Stimulated activated naive CD8-positive, alpha-beta T cell treated with anti-CD3 and anti-CD28 coated beads, Interleukin-15, amount 100 ng/mL, for 72 hours (primary cell): ENCODE data around the gene SLC39A11.
"Not testable (repeated sequence)": the region's sequence is repeated elsewhere in the genome, so short reads cannot be mapped to it uniquely, and the experiment has no call there.

Source experiments
- ATAC-seq: fragments of 150-1000 bp; cut with Tn5 transposase; 2 replicates; pipeline ENCODE4 v1.10.0; 2021; ENCODE audit warnings: mild to moderate bottlenecking, moderate library complexity
- DNase-seq, 2 donors: peaks; one replicate each; pipeline ENCODE4 v3.0.0; 2021 to 2022
- H3K27ac Mint-ChIP-seq, 2 donors: one replicate each; pipeline ENCODE4 v1.8.0; 2022; ENCODE audit warnings: mild to moderate bottlenecking in 2 of 2, mixed read lengths in 2 of 2, moderate library complexity in 2 of 2
- H3K27me3 Mint-ChIP-seq: one replicate; pipeline ENCODE4 v1.8.0; 2022; ENCODE audit warnings: mixed read lengths
- H3K4me1 Mint-ChIP-seq: one replicate; pipeline ENCODE4 v1.8.0; 2022; ENCODE audit warnings: mild to moderate bottlenecking, mixed read lengths
- H3K4me3 Mint-ChIP-seq, 2 donors: one replicate each; pipeline ENCODE4 v1.8.0; 2022; ENCODE audit warnings: mild to moderate bottlenecking in 2 of 2, mixed read lengths in 2 of 2, moderate library complexity in 1 of 2
- H3K9me3 Mint-ChIP-seq, 2 donors: one replicate each; pipeline ENCODE4 v1.8.0; 2022; ENCODE audit warnings: mixed read lengths in 2 of 2

SLC39A11 gene

DNA sequence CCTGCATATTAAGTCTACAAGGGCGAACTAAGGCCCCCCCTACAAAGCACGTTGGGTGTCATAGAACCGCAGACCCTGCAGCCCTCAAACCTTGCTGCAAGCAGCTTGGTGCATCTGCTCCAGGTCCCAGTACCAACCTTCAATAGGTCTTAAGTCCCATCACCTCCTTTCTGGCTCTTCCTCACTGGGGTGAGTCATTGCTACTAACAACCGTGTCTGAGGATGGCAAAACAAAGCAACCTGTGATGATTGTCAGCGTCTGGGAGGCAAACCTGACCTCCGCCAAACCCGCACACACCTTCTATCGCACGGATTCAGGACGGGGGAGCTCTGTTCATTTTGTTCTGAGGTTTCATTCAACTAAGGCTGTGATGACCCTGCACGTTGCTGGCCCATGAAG lies 138.9 kb downstream of the SLC39A11 start:
- Mint-ChIP-seq H3K27ac (no peak overlapping the region), H3K4me3 (no peak overlapping the region), H3K27me3 (no peaks in the 10 kb centered on the region), H3K9me3 (no peaks in the 10 kb centered on the region), H3K4me1 (peaks cover 12% of the 10 kb centered on the region)
- no peak for ATAC-seq
- no peak for DNase-seq

DNA sequence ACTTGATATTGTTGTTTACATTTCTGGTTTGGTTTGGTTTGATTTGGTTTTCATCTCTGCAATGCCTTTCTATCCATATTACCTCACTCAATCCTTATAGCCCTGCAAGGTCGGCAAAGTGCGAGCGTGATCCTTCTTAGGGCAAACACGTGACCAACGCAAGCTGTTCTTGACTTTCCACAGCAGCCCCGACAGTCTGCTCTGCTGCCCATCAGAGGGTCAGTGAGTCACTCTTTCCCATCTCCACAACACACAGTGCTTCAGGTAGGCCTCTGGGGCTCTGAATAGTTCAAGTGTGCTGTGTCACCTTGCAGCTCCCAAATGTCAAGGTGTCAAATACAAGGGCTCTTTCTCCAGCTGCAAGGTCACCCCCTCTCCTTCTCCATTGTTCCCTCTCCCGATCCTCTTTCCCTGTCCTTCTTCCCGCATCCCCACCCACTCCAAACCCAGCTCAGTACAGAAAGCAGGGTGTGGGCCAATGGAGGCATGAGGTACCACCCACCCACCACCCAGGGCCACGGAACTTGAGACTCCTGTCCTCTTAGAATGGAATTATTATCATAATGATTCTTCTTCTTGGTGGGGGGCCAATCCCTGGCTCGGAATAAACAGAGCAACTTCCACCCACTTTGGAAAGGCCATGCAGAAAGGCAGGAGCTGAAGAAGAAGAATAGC lies 139.7 kb downstream of the SLC39A11 start:
- ATAC-seq: no peak
- Mint-ChIP-seq H3K27ac (peak overlapping the region in 1 of 2 donors; percentile 29), H3K9me3 (no peaks in the 10 kb centered on the region)

DNA sequence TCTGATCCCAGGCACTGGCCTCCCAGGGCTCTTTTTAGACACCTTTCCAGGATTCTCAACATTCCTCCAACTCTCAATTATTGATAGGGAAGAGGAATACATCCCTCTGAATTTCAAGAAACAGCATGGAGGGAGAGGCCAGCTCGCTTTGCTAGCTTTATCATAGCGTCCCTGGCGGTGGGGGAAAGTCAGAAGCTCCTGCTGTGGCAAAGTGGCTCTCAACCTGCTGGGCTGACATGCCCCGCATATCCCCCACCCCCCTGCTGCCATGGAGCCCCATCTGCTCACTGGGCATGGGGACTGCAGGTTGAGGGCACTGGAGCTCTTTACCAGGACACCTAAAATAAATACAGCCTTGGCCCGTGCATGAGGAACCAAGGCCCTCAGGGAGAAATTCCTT lies 140.3 kb downstream of the SLC39A11 start:
- Mint-ChIP-seq H3K4me1 (peaks cover 12% of the 10 kb centered on the region), H3K27me3 (no peaks in the 10 kb centered on the region), H3K9me3 (no peaks in the 10 kb centered on the region), H3K4me3 (no peak overlapping the region), H3K27ac (no peak overlapping the region)
- ATAC-seq: no peak
- no peak for DNase-seq

More for the DNA sequence above, 139.7 kb downstream of the SLC39A11 start:
- Mint-ChIP-seq H3K4me1 (peaks cover 12% of the 10 kb centered on the region), H3K4me3 (no peak overlapping the region), H3K27me3 (no peaks in the 10 kb centered on the region)
- no peak for DNase-seq

DNA sequence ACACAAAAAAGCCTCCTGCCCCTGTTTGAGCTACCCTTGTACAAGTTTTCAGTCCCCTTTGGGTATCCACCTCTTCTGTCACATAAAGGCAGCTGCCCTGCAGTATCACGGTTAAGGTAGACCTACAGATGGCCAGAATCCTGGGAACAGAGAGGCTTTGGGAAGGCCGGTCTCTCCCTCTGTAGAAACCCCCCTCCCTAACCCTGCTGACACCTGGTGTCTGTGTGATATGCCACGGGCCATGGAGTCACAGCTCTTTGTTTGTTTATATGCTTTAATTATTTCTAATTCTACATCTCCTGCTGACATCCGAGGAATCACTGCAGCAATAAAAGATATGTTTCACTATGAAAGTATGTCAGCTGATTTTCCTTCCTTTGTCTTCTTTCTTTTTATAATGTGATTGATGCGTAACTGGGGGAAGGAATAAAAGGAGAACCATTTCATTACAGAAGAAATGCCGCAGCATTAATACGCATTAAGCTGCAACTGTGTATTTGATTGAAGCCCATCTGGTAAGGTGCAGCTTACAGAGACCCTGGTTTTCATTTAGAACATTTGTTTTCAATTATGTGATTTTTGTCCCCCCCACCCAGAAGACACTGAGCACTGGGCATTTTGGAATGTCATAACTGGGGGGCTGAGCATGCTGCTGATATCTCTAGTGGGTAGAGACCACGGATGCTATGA lies 142.1 kb downstream of the SLC39A11 start:
- Mint-ChIP-seq H3K4me1 (peaks cover 18% of the 10 kb centered on the region), H3K27me3 (no peaks in the 10 kb centered on the region), H3K4me3 (no peak overlapping the region), H3K27ac (peak overlapping the region; percentile 48 to 50), H3K9me3 (no peaks in the 10 kb centered on the region)
- DNase-seq (no peak), ATAC-seq (no peak)

DNA sequence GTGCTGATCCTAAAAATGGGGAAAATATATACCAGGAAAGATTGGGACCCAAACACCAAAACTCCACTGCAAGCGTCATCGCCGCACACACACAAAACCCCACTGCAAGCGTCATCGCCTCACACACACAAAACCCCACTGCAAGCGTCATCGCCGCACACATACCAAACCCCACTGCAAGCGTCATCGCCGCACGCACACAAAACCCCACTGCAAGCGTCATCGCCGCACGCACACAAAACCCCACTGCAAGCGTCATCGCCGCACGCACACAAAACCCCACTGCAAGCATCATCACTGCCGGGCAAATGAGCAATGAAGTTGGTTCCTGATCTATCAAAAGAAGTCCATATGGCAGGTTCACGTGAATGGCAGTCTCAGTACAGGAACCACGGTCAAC lies 144.4 kb downstream of the SLC39A11 start:
- no peak overlapping the region for H3K4me3 Mint-ChIP-seq
- no peak for ATAC-seq
- DNase-seq: no peak
- H3K9me3 Mint-ChIP-seq: no peaks in the 10 kb centered on the region
- H3K27me3 Mint-ChIP-seq: no peaks in the 10 kb centered on the region
- H3K4me1 Mint-ChIP-seq: peaks cover 14% of the 10 kb centered on the region
- no peak overlapping the region for H3K27ac Mint-ChIP-seq

DNA sequence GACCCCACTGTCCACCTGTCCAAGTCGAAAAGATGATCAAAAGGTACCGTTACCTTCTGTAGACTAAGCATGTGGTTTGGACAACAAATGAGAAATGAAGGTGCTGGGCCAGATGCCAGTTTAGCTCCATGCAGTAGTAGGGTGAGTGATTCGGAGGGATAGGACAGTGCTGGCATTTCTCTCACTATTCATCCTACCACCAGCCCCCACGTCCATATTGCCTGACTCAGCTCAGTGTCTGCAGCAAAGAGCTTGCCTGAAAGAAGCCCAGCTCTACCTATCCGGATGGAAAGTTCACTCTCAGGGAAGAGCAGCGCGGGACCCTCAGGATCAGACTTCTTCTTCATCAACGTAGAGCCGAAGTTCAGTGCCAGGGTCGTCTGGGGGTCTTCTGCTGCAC lies 145.0 kb downstream of the SLC39A11 start:
- Mint-ChIP-seq H3K27me3 (no peaks in the 10 kb centered on the region), H3K4me3 (no peak overlapping the region), H3K9me3 (no peaks in the 10 kb centered on the region), H3K4me1 (peaks cover 8% of the 10 kb centered on the region), H3K27ac (no peak overlapping the region)
- no peak for ATAC-seq
- DNase-seq: no peak

DNA sequence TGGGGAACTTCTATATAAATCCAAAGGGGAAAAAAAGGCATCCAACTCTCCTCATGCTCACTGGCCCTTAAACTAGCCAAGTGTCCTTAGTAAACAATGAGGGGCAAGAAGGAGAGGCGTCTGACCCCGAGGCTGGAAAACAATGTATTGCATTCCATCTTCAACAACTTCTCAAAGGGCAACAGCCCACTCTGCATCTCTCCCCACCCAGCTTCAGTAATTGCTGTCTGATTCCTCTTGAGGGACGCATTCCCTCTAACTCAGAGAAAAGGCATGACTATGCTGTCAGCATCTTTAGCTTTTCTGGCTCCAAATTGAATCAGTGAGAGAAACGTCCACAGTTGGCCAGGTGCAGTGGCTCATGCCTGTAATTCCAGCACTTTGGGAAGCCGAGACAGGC lies 145.8 kb downstream of the SLC39A11 start:
- DNase-seq (no peak), ATAC-seq (no peak)
- Mint-ChIP-seq H3K4me1 (peaks cover 6% of the 10 kb centered on the region), H3K27me3 (no peaks in the 10 kb centered on the region), H3K27ac (no peak overlapping the region), H3K4me3 (no peak overlapping the region), H3K9me3 (no peaks in the 10 kb centered on the region)

DNA sequence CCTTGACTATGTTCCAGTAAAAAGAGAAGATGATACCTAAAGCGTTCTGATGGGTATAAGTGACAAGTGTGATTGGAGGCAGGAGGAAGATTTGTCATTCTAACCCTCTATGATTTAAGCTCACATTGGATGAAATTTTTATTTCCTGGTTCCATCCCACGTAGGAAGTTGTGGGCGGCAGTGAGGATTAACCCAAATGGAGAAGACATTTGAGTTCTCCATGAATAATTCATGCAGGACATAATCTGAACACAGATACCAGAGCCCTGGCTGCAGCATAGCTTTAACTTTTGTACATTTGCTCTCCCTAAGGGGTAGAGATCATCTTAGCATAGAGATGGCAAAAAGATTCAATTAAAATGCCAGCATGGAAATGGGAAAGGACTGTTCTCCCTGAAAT lies 146.3 kb downstream of the SLC39A11 start:
- DNase-seq (no peak), ATAC-seq (no peak)
- peak overlapping the region; percentile 34 to 82 for H3K27ac Mint-ChIP-seq
- H3K9me3 Mint-ChIP-seq: no peaks in the 10 kb centered on the region
- peaks cover 6% of the 10 kb centered on the region for H3K4me1 Mint-ChIP-seq
- no peaks in the 10 kb centered on the region for H3K27me3 Mint-ChIP-seq
- no peak overlapping the region for H3K4me3 Mint-ChIP-seq

DNA sequence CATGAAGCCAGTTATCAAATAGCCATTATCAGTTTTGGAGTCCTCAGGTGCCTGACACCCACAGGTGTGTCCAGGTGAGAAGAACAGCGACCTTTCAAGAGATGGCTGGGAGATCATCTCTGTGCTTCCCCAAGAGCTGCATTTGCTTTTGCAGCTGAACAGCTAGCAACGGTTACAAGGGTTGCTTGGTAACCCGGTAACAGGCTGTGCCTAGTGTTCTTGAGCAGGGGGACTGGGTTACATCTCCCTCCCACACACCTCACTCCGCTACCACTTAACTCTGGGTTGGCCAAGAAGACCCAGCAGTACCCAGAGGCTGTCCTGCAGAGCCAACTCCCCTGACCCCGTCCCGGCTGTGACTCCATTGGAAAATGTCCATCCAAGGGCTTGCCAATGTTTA lies 147.0 kb downstream of the SLC39A11 start:
- H3K27ac Mint-ChIP-seq: no peak overlapping the region
- no peaks in the 10 kb centered on the region for H3K27me3 Mint-ChIP-seq
- DNase-seq (no peak), ATAC-seq (no peak)
- H3K9me3 Mint-ChIP-seq: no peaks in the 10 kb centered on the region
- peaks cover 6% of the 10 kb centered on the region for H3K4me1 Mint-ChIP-seq
- no peak overlapping the region for H3K4me3 Mint-ChIP-seq

DNA sequence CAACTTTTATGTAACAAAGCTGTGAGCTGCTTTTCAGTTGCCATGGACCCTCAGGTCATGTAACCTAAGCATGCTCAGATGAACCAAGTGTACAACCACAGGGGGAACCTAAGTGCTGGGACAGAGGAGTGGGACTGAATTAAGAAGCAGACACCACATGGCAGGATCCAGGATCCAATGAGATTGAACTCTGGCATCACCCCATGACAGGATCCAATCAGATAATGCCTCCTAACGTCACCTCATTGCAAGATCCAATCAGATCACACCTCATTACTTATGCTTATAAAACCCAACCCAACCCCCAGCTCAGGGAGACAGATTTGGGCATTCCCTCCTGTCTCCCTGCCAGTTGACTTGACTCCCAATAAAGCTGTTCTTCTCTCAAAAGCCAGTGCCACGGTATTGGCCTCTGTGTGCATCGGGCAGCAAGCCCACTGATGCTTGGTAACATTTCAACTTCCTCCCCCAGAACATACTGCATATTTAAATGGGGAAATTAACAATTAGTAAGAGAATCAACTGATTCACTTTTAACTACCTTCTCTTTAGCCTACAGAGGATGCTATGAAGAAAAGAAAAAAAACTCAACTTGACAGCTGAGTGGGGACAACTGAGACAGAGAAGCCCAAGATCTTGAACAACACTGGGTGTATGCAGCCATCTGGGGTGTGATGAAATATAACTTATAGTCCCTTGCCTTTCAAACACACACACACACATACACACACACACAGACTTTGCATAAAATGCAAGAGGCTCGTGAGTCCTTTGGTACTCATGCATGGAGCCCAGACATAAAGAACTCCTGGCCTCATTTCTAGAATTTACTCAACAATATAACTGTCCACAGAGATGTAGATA lies 148.4 kb downstream of the SLC39A11 start:
- Mint-ChIP-seq H3K9me3 (no peaks in the 10 kb centered on the region), H3K27ac (no peak overlapping the region), H3K4me1 (peaks cover 6% of the 10 kb centered on the region), H3K27me3 (no peaks in the 10 kb centered on the region), H3K4me3 (no peak overlapping the region)
- no peak for DNase-seq
- no peak for ATAC-seq

DNA sequence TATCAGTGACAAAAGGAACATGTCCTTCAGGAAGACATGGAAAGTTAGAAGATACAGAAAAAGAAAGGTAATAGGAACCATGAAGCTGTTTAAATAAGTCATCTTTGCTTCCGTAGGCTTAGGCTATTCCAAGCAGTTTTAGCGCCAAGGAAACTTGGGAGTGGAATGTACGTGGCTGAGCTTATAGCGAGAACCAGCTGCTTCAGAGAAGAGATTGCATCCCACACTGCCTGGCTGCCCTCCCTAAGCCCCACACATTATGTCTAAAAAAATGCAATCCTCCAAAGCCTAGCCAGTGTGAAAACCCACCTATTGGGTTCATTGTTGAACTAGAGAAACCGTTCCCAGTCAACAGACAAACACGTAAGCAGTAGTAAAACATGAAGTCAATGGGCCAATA lies 149.9 kb downstream of the SLC39A11 start:
- no peak overlapping the region for H3K4me3 Mint-ChIP-seq
- ATAC-seq (no peak), DNase-seq (no peak)
- H3K27me3 Mint-ChIP-seq: no peaks in the 10 kb centered on the region
- H3K9me3 Mint-ChIP-seq: no peaks in the 10 kb centered on the region
- H3K27ac Mint-ChIP-seq: peak overlapping the region in 1 of 2 donors; percentile 2
- peaks cover 6% of the 10 kb centered on the region for H3K4me1 Mint-ChIP-seq

DNA sequence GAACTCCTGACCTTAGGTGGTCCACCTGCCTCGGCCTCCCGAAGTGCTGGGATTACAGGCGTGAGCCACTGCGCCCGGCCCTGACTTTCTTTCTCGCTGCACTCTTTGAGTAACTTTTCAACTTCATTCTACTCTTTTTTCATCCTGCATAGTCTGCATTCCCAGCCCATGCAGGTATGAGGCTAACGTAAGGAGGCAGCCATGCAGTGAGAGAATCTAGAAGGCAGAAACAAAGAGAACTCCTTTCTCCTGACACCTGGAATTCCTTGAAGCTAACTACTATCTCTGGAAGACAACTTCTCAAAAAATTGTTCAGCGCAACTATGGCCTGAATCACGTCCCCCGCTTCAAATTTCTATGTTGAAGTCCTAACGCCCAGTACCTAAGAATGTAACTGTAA lies 152.0 kb downstream of the SLC39A11 start:
- Mint-ChIP-seq H3K27me3 (no peaks in the 10 kb centered on the region), H3K27ac (no peak overlapping the region), H3K4me1 (no peaks in the 10 kb centered on the region), H3K9me3 (no peaks in the 10 kb centered on the region), H3K4me3 (no peak overlapping the region)
- no peak for DNase-seq
- ATAC-seq: no peak

DNA sequence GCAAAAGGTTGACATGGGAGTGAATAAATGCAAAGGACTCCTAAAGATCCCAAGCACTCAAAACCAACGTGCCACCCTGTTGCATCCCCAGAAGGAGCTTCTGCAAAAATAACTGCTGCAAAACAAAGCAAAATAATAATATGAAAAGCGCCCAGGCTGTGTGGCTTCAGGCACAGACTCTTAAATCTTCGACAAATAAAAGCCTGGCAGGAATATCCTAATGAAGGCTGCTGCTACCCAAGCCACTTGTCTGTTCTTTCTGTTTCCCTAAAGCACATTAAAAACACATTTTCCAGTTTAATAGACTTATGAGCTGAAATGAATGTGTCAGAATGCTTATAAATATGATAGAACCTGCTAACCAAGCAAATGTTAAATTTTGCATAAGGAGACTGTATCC lies 154.0 kb downstream of the SLC39A11 start:
- Mint-ChIP-seq H3K27ac (no peak overlapping the region), H3K4me3 (no peak overlapping the region), H3K27me3 (no peaks in the 10 kb centered on the region), H3K9me3 (no peaks in the 10 kb centered on the region), H3K4me1 (no peaks in the 10 kb centered on the region)
- no peak for DNase-seq
- ATAC-seq: no peak

DNA sequence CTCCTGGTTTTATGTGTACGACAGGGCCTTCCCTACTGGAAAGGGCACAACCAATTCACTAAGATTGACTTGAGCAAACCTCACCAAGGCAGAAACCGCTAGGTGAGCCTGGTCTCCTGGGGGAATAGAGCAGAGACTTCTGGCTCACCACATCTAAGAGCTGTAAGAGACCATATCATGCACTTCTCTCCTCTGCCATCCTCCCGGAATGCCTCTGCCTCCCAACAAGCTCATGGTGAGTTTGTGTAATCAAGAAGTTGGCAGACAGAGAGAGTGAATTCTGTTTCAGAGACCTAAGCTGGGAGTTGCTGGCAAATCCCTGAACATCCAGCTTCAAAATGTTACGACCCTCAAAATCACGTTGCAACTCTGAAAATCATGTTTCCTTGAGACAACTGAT lies 154.8 kb downstream of the SLC39A11 start:
- H3K9me3 Mint-ChIP-seq: no peaks in the 10 kb centered on the region
- H3K4me1 Mint-ChIP-seq: no peaks in the 10 kb centered on the region
- H3K4me3 Mint-ChIP-seq: no peak overlapping the region
- ATAC-seq: no peak
- H3K27ac Mint-ChIP-seq: no peak overlapping the region
- no peak for DNase-seq
- no peaks in the 10 kb centered on the region for H3K27me3 Mint-ChIP-seq

DNA sequence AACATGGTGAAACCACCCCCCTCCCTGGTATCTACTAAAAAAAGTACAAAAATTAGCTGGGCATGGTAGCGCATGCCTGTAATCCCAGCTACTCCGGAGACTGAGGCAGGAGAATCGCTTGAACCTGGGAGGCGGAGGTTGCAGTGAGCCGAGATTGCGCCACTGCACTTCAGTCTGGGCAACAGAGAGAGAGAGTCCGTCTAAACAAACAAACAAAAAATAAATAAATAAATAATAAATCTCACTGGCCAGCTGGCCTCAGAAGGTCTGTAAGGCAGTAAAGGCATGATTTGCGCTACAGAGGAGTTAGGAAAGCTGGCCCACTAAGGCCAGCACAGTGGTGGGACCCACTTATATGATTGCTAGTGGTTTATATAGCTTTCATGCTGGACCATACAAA lies 155.2 kb downstream of the SLC39A11 start:
- not testable (repeated sequence) for H3K27me3 Mint-ChIP-seq, DNase-seq, H3K4me3 Mint-ChIP-seq, H3K9me3 Mint-ChIP-seq, ATAC-seq, H3K27ac Mint-ChIP-seq, H3K4me1 Mint-ChIP-seq

DNA sequence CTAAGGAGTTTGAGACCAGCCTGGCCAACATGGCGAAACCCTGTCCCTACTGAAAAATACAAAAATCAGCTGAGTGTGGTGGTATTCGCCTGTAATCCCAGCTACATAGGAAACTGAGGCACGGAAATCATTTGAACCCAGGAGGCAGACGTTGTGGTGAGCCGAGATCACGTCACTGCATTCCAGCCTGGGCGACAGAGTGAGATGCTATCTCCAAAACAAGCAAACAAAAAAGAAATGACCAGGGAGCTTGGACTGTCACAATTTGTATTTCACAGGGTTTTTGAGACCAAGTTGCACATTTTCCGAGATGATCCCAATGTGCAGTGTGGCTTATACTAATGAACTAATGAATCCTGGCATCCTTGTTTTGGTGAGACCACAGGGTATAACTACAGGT lies 156.5 kb downstream of the SLC39A11 start:
- Mint-ChIP-seq H3K9me3 (no peaks in the 10 kb centered on the region), H3K4me3 (no peak overlapping the region), H3K4me1 (peaks cover 12% of the 10 kb centered on the region), H3K27me3 (no peaks in the 10 kb centered on the region), H3K27ac (no peak overlapping the region)
- no peak for ATAC-seq
- DNase-seq: no peak
